PC-3 (cell line): ENCODE results near the gene LLGL2.

Experiments
- EZH2 ChIP-seq: fragments of 300-600 bp; sonication (generic); IDR thresholded peaks from one replicate; pipeline ENCODE4 v1.6.1; 2017; ENCODE audit warnings: antibody characterized with exemption, mild to moderate bottlenecking, low read length; ENCODE audit not compliant: unreplicated experiment
- EZH2phosphoT487 ChIP-seq: fragments of 300-600 bp; sonication (generic); IDR thresholded peaks from 2 replicates; pipeline ENCODE4 v1.6.1; 2018; ENCODE audit warnings: mild to moderate bottlenecking, antibody characterized with exemption, low read length, borderline replicate concordance
- TF ChIP-seq, protein P1 (sequence below): fragments of 300-600 bp; sonication (generic); conservative IDR thresholded peaks from 2 replicates; pipeline ENCODE4 v1.5.1; 2017; ENCODE audit warnings: antibody characterized with exemption, low read depth, mild to moderate bottlenecking, low read length

DNA sequence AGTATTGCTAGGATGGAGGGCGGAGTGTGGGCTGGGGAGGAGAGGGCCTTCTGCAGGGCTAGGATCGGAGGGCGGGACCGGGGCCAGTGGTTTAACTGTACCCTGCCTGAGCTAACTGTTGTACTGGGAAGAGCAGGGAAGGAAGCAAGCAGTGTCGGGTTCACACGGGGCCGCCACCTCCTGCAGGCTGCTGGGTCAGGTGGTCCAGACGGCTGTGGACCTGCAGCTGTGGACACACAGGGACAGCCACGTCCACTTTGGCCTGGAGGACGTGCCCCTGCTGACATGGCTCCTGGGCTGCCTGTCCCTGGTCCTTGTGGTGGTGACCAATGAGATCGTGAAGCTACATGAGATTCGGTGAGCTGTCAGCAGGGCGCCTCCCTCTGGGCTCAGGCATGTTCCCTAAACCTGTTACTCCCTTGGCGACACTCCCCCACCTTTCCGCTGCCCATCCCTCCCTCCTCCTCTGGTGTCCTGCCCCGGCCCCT, 26.7 kb upstream of the LLGL2 start:
- TF ChIP-seq, protein P1, sequence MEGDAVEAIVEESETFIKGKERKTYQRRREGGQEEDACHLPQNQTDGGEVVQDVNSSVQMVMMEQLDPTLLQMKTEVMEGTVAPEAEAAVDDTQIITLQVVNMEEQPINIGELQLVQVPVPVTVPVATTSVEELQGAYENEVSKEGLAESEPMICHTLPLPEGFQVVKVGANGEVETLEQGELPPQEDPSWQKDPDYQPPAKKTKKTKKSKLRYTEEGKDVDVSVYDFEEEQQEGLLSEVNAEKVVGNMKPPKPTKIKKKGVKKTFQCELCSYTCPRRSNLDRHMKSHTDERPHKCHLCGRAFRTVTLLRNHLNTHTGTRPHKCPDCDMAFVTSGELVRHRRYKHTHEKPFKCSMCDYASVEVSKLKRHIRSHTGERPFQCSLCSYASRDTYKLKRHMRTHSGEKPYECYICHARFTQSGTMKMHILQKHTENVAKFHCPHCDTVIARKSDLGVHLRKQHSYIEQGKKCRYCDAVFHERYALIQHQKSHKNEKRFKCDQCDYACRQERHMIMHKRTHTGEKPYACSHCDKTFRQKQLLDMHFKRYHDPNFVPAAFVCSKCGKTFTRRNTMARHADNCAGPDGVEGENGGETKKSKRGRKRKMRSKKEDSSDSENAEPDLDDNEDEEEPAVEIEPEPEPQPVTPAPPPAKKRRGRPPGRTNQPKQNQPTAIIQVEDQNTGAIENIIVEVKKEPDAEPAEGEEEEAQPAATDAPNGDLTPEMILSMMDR: no peak; the same call in 1 of the 2 replicates
- TF ChIP-seq EZH2phosphoT487 (no peak), EZH2 (no peak)
